NCI-H226 (cell line): ENCODE data around the gene KRTAP10-8.
"Not testable (repeated sequence)": the region's sequence is repeated elsewhere in the genome, so short reads cannot be mapped to it uniquely, and the experiment has no call there.

ENCODE experiments used
- DNase-seq: peaks from one replicate; pipeline ENCODE4 v3.0.0-alpha.2; 2015

Gene KRTAP10-8

DNA sequence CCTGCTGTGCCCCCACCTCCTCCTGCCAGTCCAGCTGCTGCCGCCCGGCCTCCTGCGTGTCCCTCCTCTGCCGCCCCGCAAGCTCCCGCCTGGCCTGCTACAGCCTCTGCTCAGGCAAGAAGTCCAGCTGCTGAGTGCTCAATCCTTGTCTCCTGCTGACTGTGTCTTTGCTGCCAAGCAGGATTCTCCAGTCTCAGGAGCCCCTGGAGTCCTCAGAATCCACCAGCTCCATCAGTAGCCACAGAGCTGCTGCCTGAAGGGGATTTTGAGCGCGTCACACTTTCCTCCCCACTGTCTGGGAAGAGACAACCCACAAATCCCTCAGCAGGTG, 35.3 kb downstream of the KRTAP10-8 start:
- DNase-seq = no peak

DNA sequence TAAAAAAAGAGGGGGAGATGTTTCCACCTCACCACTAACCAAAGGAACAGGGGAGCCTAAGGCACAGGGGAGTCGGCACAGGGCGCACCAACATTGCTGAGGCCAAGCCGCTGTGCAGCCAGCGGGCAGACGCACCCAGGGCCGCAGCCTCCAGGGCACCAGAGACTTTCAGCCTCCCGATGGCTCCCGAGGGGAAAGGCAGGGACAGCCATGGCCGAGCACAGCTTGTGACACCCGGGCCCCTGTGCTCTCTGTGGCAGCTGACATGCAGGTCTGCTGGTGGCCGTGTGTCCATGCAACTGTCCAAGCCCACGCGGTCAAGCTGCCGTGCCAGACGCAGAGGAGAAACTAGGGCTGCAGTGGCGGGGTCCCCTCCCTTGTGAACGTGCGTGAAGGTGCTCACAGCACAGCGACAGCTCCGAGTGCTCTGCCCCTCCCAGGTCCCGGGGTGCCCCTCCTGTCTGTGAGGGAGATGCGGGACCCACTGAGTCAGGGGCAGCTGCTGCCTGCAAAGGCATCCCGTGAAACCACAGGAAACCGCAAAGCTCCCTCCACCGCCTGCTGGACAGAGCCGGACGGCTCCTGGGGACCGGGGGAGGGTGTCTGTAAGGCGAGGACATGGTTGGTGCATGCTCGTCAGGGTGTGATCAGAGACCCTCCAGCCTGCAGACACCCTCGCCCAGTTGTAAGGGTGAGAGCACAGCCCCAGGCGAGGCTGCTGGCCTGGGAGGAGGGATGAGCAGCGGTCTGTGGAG, 36.9 kb downstream of the KRTAP10-8 start:
- DNase-seq = no peak

DNA sequence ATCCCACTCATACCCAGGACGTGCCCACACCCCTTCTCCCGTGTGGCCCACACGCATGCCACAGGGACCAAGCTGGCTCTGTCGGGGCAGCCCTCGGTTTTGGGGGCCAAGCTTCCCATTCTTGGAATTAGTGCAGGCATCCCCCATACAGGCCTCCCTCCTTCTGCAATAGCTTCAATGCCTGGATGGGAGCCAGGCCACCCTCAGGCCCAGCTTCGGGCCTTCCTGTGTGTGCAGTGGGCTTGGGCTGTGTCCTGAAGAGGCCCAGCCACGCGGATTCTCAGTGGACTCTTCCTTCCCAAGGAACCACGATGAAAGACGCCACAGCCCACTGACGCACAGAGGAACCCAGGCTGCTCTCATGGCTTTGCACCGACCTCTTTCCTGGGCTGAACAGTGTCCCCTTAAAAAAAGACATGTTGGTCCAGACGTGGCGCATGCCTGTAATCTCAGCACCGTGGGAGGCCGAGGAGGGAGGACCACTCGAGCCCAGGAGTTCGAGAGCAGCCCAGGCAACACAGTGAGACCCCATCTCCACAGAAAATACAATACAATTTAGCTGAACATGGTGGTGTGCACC, 37.7 kb downstream of the KRTAP10-8 start:
- no peak for DNase-seq

DNA sequence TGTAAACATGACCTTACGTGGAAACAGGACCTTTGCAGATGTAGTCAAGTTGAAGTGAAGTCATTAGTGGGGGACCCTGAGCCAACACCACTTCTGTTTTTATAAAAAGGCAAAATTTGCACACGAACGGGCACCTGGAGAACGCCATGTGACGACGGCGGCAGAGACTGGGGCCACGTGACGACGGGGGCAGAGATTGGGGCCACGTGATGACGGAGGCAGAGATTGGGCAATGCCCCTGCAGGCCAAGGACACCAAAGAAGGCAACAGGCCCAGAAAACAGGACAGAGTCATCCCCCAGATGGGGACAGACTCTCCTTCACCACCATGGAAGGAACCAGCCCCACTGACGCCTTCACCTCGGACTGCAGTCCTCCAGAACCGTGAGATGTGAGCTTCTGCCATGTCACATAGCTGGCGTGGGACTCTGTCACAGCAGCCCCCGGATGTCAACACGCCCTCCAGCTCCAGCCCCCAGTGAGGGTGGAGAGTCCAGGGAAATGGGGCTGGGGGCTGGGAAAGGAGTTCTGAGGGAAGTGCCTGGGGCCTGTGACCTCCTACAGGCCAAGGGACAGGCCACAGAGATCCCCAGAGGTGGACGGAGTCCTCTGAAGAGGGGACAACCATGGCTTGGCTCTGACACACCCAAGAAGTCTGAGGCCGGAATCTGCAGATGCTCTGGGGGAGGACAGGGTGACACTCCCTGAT, 38.5 kb downstream of the KRTAP10-8 start:
- DNase-seq = no peak

DNA sequence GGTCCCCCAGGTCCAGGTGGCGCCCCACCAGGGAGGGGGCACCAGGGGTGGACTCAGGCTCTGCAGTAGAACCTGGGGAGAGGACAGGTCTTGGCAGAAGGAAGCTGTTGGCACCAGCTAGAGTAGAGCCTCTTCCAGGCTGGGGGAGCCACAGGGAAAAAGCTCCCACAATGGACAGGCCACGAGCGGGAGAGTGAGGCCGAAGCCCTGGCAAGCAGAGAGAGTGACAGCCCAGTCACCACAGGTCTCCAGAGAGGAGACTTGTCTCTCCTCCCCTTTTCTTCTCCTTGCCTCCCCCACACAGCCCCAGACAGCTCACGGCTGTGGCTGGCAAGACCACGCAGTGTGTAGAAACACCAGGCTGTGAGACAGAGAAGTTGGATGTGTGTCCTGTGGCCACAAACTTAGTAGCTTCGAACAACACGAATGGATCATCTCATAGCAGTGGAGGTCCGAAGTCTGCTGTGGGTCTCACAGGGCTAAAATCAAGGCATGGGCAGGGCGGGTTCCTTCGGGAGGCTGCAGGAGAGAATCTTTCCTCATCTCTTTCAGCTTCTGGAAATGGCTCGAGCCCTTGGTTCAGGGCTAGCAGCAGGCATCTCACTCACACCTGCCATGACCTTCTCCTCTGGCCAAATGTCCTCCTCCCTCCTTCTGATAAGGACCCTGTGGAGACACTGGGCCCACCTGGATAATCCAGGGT, 39.2 kb downstream of the KRTAP10-8 start:
- no peak for DNase-seq

DNA sequence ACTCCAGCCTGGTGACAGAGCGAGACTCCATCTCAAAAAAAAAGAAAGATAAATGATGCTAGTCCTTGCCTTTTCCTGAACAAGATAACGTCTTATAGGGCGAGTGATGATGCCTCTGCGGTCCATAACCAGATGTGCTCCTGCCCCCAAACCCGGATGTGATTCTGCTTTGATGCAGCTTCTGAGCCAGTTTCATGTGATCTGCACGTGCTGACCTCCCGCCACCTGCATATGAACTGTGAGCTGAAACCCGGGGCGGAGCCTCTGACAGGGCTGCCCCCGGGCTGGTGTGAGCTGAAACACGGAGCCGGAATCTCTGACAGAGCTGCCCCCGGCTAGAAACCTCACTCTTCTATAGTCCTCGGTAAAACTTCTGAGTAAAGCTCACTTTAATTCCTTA, 41.2 kb downstream of the KRTAP10-8 start:
- no peak for DNase-seq

DNA sequence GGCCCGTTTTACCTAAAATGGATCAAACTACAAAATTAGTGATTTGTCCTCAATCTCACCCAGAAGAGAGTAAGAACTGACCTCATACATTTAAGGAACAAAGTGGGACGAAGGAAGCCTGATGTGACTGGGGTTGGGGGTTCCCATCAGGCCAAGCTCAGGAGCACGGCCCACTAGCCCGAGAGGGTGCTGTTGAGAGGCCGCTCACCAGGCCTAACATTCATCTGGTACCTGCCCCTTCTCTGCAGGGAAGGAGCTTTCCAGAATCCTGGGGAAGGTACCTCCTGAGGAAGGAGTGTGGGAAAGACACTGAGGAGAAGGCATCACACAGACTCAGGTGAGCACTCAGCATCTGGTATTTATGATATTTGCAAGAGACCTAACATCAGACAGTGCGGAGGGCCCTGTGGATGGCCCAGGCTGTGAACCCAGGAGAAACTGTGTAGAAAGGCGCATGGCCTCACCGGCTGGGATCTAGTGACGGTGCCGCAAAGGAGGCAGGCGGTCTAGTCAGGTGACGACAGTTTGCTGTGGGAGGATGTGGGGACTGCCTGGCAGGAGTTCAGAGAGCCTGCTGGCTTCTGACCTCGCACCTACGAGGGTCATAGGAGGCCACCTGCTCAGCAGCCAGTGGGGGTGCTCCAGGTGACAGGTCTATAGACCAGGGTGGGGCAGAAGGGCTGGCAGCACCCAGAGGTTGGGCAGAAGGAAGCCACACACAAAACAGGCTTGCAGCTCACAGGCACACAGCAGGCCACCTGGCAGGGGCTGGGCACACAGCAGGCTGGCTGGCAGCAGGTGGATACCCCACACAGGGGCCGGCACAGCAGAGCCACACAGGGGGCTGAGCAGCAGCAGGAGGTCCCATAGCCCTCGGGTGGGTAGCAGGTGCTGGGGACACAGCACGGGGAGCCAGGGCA, 42.0 kb downstream of the KRTAP10-8 start:
- DNase-seq = no peak

DNA sequence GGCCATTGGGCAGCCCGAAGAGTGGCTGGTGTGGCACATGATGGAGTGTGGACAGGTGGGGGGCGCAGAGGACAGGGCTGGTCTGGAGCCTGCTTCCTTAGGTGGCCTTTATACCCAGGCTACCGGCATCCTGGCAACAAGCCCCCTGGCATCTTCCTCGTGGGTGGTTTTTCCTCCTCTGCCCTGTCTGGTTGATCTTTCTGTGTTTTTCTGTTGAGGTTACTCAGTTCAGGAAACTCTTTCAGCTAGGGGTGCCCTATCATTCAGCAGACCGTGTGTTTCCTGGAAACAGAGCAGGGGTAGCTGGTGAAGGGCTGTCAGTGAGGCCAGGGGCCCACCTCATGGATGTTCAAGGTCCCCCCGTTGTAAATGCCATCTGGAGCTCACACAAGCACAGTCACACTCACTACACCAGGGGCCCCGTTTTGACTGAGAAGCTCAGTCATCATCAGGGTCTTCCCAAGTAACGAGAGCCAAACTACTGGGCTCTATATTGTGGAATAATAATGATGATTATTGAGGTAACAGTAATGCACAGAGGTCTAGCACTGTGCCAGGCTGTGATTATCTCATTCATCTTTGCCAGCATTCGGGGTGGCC, 42.8 kb downstream of the KRTAP10-8 start, which contains the start of gene KRTAP12-4:
Gene KRTAP12-4, minus strand, starts transcription at position 84 of the 600 bp plus-strand sequence. Its CDS starts 45 bp downstream, at position 39.
- no peak for DNase-seq

DNA sequence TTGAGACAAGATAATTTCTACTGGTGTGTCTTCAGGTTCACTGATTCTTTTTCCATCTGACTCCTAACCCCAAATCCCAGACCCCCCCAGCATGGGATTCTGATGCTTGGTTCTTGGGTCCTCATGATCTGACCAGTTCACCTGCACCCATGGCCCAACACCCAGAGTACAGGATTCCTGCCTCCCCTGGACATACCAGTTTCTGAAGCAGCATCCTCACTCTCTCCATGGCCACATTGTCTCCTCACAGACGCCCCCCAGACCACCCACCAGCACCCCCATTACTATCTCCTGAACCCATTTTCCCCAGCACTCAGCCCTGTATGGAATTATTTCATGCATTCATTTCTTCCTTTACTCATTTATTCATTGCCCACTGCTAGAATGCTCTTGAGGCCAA, 45.0 kb downstream of the KRTAP10-8 start:
- DNase-seq = no peak

DNA sequence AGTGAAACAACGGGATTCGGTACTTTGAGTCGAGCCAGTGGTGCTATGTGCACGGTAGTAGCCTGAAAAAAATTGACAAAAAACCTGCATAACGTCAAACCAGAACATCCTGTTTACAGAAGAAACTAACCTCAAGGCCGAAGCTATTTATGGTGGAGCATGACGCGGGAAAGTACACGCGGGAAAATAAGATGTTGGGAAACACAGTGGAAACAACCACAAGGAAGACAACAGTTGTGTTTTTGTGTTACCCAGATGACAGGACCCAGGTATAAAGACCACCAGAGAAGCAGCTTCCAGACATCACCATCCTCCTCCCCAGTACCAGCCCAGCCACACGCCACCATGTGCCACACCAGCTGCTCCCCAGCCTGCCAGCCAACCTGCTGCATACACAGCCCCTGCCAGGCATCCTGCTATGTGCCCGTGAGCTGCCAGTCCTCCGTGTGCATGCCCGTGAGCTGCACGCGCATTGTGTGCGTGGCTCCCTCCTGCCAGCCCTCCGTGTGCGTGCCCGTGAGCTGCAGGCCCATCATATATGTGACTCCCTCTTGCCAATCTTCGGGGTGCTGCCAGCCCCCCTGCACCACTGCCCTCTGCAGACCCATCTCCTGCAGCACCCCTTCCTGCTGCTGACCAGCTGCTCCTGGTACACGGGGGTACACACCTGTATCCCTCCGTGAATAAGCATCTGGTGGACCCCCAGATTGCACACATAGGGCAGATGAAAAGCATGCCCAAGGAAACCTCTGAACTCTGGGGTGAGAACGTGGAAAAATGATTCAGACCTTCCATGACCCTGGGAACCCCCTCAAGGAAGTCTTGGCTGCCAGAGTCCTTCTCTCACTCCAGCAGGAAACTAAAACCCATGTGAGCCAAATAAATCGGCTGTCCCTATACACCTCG, 46.0 kb downstream of the KRTAP10-8 start, which contains the start of gene KRTAP12-3:
Gene KRTAP12-3, plus strand, starts transcription at position 298 of the 906 bp plus-strand sequence. Its CDS starts 48 bp downstream, at position 346.
- no peak for DNase-seq

DNA sequence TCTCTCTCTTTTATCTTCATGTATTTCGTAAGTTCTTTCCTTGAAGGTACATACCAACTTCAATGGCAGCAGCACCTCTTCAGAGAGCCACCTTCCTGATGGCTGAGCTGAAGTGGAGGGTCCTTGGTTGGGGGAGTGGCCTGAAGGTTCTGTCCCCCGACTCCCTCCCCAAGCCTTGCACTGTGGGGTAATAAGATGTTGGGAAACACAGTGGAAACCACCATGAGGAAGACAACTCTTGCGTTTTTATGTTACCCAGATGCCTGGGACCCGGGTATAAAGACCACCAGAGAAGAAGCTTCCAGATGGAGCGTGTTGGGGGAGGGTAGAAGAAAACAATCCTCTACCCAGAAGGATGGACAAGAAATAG, 46.6 kb downstream of the KRTAP10-8 start:
- DNase-seq = no peak

DNA sequence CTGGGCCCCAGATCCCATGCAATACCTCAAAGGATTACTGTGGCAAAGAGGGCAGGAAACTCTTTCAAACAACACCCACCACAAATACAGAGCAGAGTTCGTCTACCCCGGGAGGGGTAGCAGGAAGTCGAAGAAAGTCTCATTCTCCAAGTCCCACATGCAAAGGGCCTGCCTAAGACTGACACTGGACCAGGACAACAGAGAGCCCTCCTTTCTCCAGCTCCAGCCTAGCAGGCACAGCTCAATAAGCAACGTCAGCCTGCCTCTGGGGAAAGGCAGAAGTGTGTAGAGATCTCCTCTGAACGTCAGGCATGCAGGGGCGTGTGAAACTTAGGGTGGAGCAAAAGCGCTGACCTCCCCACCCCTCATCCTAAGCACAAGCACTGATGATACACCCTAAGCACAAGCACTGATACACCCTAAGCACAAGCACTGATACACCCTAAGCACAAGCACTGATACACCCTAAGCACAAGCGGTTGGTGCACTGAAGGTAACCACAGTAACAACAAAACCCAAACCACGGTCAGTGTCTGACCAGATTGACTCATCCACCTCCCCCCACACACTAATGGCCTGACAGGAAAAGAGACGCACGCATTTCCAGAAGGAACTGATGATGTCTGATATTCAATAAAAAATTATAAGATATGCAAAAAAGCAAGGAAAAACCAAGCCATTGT, 47.2 kb downstream of the KRTAP10-8 start:
- DNase-seq = peak; percentile 15

DNA sequence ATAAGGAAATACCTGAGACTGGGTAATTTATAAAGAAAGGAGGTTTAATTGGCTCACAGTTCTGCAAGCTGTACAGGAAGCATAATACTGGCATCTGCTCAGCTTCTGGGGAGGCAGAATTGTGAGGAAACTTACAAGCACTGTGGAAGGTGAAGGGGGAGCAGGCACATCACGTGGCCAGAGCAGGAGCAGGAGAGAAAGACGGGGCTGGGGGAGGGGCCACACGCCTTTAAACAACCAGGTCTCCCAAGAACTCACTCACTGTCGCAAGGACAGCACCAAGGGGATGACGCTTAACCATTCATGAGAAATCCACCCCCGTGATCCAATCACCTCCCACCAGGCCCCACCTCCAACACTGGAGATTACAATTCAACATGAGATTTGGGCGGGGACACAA, 49.7 kb downstream of the KRTAP10-8 start:
- not testable (repeated sequence) for DNase-seq
